HG03039 (cell line): ENCODE data around the gene ADAM33.

Source experiments
- ATAC-seq: cut with Tn5 transposase; IDR thresholded peaks from one replicate; pipeline ENCODE4 v1.9.1; 2021; ENCODE audit warnings: mild to moderate bottlenecking, moderate library complexity; ENCODE audit not compliant: unreplicated experiment

The ADAM33 gene

GRCh38 chr20:3667434-3668037, 14.3 kb downstream of the ADAM33 start:
- no peak for ATAC-seq

GRCh38 chr20:3663858-3664257, 18.0 kb downstream of the ADAM33 start:
- no peak for ATAC-seq

GRCh38 chr20:3663031-3663701, 18.6 kb downstream of the ADAM33 start, which contains the start of gene GFRA4:
TSS of gene GFRA4 (minus strand) at chr20:3663399. CDS start at chr20:3663399, 0 bp downstream.
- ATAC-seq, result no peak

GRCh38 chr20:3661814-3662665, 19.8 kb downstream of the ADAM33 start:
- no peak for ATAC-seq

- no peak for ATAC-seq
Observed at GRCh38 chr20:3661060-3661813, 20.6 kb downstream of the ADAM33 start.

GRCh38 chr20:3660262-3661059, 21.3 kb downstream of the ADAM33 start:
- ATAC-seq, result no peak

GRCh38 chr20:3659492-3660261, 22.1 kb downstream of the ADAM33 start:
- no peak for ATAC-seq

- peak; percentile 81 for ATAC-seq
Observed at GRCh38 chr20:3658716-3659491, 22.9 kb downstream of the ADAM33 start.

GRCh38 chr20:3658019-3658715, 23.6 kb downstream of the ADAM33 start:
- no peak for ATAC-seq

GRCh38 chr20:3655131-3655405, 26.7 kb downstream of the ADAM33 start:
- no peak for ATAC-seq

- ATAC-seq, result no peak
Observed at GRCh38 chr20:3654326-3655130, 27.3 kb downstream of the ADAM33 start.

- ATAC-seq, result no peak
Observed at GRCh38 chr20:3653921-3654320, 27.9 kb downstream of the ADAM33 start.

GRCh38 chr20:3652676-3653596, 28.9 kb downstream of the ADAM33 start:
- no peak for ATAC-seq

GRCh38 chr20:3652221-3652620, 29.6 kb downstream of the ADAM33 start:
- no peak for ATAC-seq

GRCh38 chr20:3651204-3651962, 30.4 kb downstream of the ADAM33 start:
- ATAC-seq, result no peak

GRCh38 chr20:3648951-3649350, 32.9 kb downstream of the ADAM33 start:
- ATAC-seq, result no peak
